Measurements from ENCODE around the gene KIF26B. TPM values are rescaled to one million over a fixed set of nuclear protein-coding genes. Genes with fewer than 3 reads are reported as not detected.

Gene KIF26B
- polyA plus RNA-seq, 1 of the 3 experiments (the other 2 are of a cell fraction): 2.6 TPM

DNA sequence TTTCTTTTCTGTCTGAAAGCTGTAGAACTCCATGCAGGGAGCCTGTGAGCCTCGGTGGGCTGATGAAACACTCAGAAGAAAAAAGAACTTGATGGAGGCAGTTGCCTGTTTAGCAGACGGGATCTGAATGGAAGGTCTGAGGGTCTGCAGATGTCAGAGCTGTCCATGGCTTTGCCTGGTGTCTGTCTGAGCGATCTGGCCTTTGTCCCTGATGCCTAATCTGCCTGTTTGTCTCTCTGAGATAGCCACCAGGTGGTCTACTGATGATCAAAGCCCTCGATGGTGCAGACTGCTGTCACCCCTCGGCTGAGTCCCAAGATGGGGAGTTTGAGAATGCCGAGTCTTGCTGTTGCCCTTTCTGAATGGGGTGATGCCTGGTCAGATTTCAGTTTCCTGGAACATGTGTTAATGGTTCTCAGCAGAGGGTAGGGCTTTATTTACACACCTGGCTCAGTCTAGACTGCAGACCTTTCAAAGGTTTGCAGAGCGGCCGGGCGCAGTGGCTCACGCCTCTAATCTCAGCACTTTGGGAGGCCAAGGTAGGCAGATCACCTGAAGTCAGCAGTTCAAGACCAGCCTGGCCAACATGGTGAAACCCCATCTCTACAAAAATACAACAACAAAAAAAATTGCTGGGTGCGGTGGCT, 90.4 kb downstream of the KIF26B start:
- POLR2A ChIA-PET: no interaction called here
- H3K79me2 ChIP-seq (ENCODE audit: insufficient read depth): no peaks in the 10 kb centered on the region
- 77% methylated on average over 8 of the region's 11 CpGs for WGBS (ENCODE audit: low lambda C conversion rate)

GRCh38 chr1:245246433-245246832, 91.6 kb downstream of the KIF26B start:
- no peak for TF ChIP-seq EZH2phosphoT487 (IDR thresholded peaks at IDR 0.05; ENCODE audit: borderline replicate concordance, low read depth)
- no peak for TF ChIP-seq MAX (IDR thresholded peaks at IDR 0.05; ENCODE audit: low read depth)
- no peak for TF ChIP-seq RAD21 (IDR thresholded peaks at IDR 0.05; ENCODE audit: low read length)
- no peak for TF ChIP-seq NFIC (IDR thresholded peaks at IDR 0.05; ENCODE audit: borderline replicate concordance)
- TF ChIP-seq GATA2 (CRISPR knock-in tag; IDR thresholded peaks at IDR 0.05): no peak
- no peak for TF ChIP-seq MEF2A (IDR thresholded peaks at IDR 0.05; ENCODE audit: borderline replicate concordance, low read depth)
- H3K36me3 ChIP-seq (replicated peaks in 1 of 2; ENCODE audit: control insufficient read depth in 1 of 2, insufficient read depth in 2 of 2, low read length in 1 of 2): peaks cover 11 to 32% of the 10 kb centered on the region in 2 experiments
- H3K9me3 ChIP-seq: no peaks in the 10 kb centered on the region
- no peaks in the 10 kb centered on the region for H3K27me3 ChIP-seq (ENCODE audit: insufficient read depth)
- no peak overlapping the region for H2AFZ ChIP-seq (ENCODE audit: low read depth)
- CTCF ChIA-PET: interaction anchor here (0.7 kb wide), 1 partner anchor 359 kb away, joined by 3 read pairs; no protein-coding TSS in a partner anchor
- no peaks in the 10 kb centered on the region; the same call in 1 of the 2 replicates for H4K20me1 ChIP-seq (ENCODE audit: insufficient read depth)
- H3K9me2 ChIP-seq: no peaks in the 10 kb centered on the region
- no peaks in the 10 kb centered on the region for H3K79me2 ChIP-seq (ENCODE audit: insufficient read depth)
- POLR2A ChIA-PET: no interaction called here
- no peak overlapping the region for H3K9ac ChIP-seq
- 57% methylated on average over 2 of the region's 4 CpGs for WGBS (ENCODE audit: low lambda C conversion rate)
- no peak for DNase-seq
- H3K27ac ChIP-seq (ENCODE audit: low read depth in 2 of 2, low read length in 1 of 2): no peak overlapping the region; a peak in 1 of 4 replicates
- no peak overlapping the region for H3K4me2 ChIP-seq
- H3K4me3 ChIP-seq (ENCODE audit: low read depth in 2 of 2, low read length in 1 of 2): no peak overlapping the region
- H3K4me1 ChIP-seq (ENCODE audit: control insufficient read depth in 1 of 2, insufficient read depth in 2 of 2, low read depth in 1 of 2, low read length in 1 of 2): peaks cover 0 to 7% of the 10 kb centered on the region in 2 experiments; a peak in 1 of 4 replicates
- H3F3A ChIP-seq (replicated peaks; ENCODE audit: insufficient read depth): no peaks in the 10 kb centered on the region

More for the DNA sequence above, 90.4 kb downstream of the KIF26B start:
- Histone ChIP-seq H3K9me3 (no peaks in the 10 kb centered on the region), H3K9me2 (no peaks in the 10 kb centered on the region), H3K4me2 (no peak overlapping the region), H2AFZ (ENCODE audit: low read depth) (no peak overlapping the region), H3K27ac (ENCODE audit: low read depth in 2 of 2, low read length in 1 of 2) (no peak overlapping the region; a peak in 1 of 4 replicates), H3K9ac (no peak overlapping the region), H3K36me3 (replicated peaks in 1 of 2; ENCODE audit: control insufficient read depth in 1 of 2, insufficient read depth in 2 of 2, low read length in 1 of 2) (peaks cover 6 to 24% of the 10 kb centered on the region in 2 experiments), H3K4me3 (ENCODE audit: low read depth in 2 of 2, low read length in 1 of 2) (no peak overlapping the region), H3K27me3 (ENCODE audit: insufficient read depth) (no peaks in the 10 kb centered on the region), H3F3A (replicated peaks; ENCODE audit: insufficient read depth) (no peaks in the 10 kb centered on the region), H4K20me1 (ENCODE audit: insufficient read depth) (no peaks in the 10 kb centered on the region; the same call in 1 of the 2 replicates), H3K4me1 (ENCODE audit: control insufficient read depth in 1 of 2, insufficient read depth in 2 of 2, low read depth in 1 of 2, low read length in 1 of 2) (peaks cover 0 to 7% of the 10 kb centered on the region in 2 experiments; a peak in 1 of 4 replicates)
- DNase-seq: no peak
- CTCF ChIA-PET: no interaction called here
- TF ChIP-seq NFIC (IDR thresholded peaks at IDR 0.05; ENCODE audit: borderline replicate concordance) (no peak), ZBTB33 (IDR thresholded peaks at IDR 0.05; ENCODE audit: borderline replicate concordance, low read depth) (no peak), GABPA (IDR thresholded peaks at IDR 0.05; ENCODE audit: low read depth) (no peak), PBX3 (IDR thresholded peaks at IDR 0.05) (no peak)

All from SK-N-SH (cell line).